DND-41 (cell line): Measurements from ENCODE around the gene BAHCC1.

Source experiments
- CTCF ChIP-seq: IDR thresholded peaks from 2 replicates; pipeline ENCODE4 v1.5.1; 2012; ENCODE audit warnings: borderline replicate concordance, low read length, moderate library complexity, mild to moderate bottlenecking; ENCODE audit not compliant: poor library complexity, severe bottlenecking; ENCODE audit errors: extremely low read depth
- EZH2 ChIP-seq: IDR thresholded peaks from 3 replicates; pipeline ENCODE4 v1.6.1; 2012; ENCODE audit warnings: borderline replicate concordance, low read depth, mild to moderate bottlenecking, moderate library complexity, low read length, inconsistent platforms; ENCODE audit not compliant: severe bottlenecking

- TF ChIP-seq CTCF (no peak), EZH2 (no peak)
Observed at GRCh38 chr17:81414756-81415516, 19.7 kb downstream of the BAHCC1 start.
